Activated CD4-positive, alpha-beta T cell treated with anti-CD3 and anti-CD28 coated beads, Interleukin-2, amount 50 U/mL, for 4 hours (primary cell): ENCODE results near the gene MPPED2.

ENCODE experiments used
- DNase-seq, 2 experiments: peaks; one replicate each; pipeline ENCODE4 v3.0.0-alpha.2; 2020

The MPPED2 gene

GRCh38 chr11:30586251-30587144, at the start of gene MPPED2:
Gene MPPED2, minus strand, starts transcription at chr11:30586353. Its CDS starts 5,980 bp downstream, at chr11:30580373.
- DNase-seq, result no peak

GRCh38 chr11:30635401-30635989, 49.3 kb upstream of the MPPED2 start:
- DNase-seq, result no peak

- no peak for DNase-seq
These were observed 45.0 kb upstream of the MPPED2 start for GRCh38 chr11:30631148-30631547.

GRCh38 chr11:30619767-30620166, 33.6 kb upstream of the MPPED2 start:
- no peak for DNase-seq

GRCh38 chr11:30617762-30618161, 31.6 kb upstream of the MPPED2 start:
- no peak for DNase-seq

GRCh38 chr11:30610628-30611027, 24.5 kb upstream of the MPPED2 start:
- no peak for DNase-seq

GRCh38 chr11:30608534-30608933, 22.4 kb upstream of the MPPED2 start:
- DNase-seq, result no peak

- DNase-seq, result no peak
These were observed 19.0 kb upstream of the MPPED2 start for GRCh38 chr11:30605036-30605605.

- no peak for DNase-seq
These were observed 17.2 kb upstream of the MPPED2 start for GRCh38 chr11:30603357-30603756.

- no peak for DNase-seq
These were observed 10.7 kb upstream of the MPPED2 start for GRCh38 chr11:30596832-30597231.

- DNase-seq, result no peak
These were observed 9.8 kb upstream of the MPPED2 start for GRCh38 chr11:30595934-30596333.

- DNase-seq, result no peak
These were observed 8.7 kb upstream of the MPPED2 start for GRCh38 chr11:30594646-30595411.

- DNase-seq, result no peak
These were observed 1.2 kb upstream of the MPPED2 start for GRCh38 chr11:30587269-30587812.

- no peak for DNase-seq
These were observed 282 bp downstream of the MPPED2 start for GRCh38 chr11:30585892-30586250.

- no peak for DNase-seq
These were observed 845 bp downstream of the MPPED2 start for GRCh38 chr11:30585125-30585891.

GRCh38 chr11:30583476-30584280, 2.5 kb downstream of the MPPED2 start:
- DNase-seq, result no peak

- DNase-seq, result no peak
These were observed 3.4 kb downstream of the MPPED2 start for GRCh38 chr11:30582726-30583125.

- no peak for DNase-seq
These were observed 4.5 kb downstream of the MPPED2 start for GRCh38 chr11:30581675-30582074.

- no peak for DNase-seq
These were observed 5.6 kb downstream of the MPPED2 start for GRCh38 chr11:30580573-30580972.

GRCh38 chr11:30579415-30580175, 6.6 kb downstream of the MPPED2 start:
- DNase-seq, result no peak

GRCh38 chr11:30578406-30578805, 7.7 kb downstream of the MPPED2 start:
- DNase-seq, result no peak
